Measurements from ENCODE around the gene NECAP2.
"Not testable (repeated sequence)": the region's sequence is repeated elsewhere in the genome, so short reads cannot be mapped to it uniquely, and the experiment has no call there.

Gene NECAP2

DNA sequence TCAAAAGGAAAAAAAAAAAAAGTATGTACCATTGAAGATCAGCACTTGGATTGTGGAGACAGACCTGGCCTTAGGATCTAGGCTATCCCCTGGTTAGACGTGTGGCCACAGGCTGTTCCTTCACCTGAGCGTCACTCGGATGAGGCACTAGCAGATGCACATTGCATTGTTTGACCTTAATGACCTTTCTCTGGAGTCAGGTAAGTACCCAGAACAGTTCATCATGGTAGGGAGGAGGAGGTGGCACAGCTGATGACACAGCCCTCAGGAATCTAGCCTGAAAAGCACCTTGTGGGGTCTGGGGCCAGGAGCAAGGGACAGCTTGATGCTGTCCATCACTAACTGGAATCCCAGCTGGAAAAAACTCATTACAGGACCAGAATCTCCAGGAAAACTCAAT is 21.2 kb downstream of the NECAP2 start:
- no peak for DNase-seq

DNA sequence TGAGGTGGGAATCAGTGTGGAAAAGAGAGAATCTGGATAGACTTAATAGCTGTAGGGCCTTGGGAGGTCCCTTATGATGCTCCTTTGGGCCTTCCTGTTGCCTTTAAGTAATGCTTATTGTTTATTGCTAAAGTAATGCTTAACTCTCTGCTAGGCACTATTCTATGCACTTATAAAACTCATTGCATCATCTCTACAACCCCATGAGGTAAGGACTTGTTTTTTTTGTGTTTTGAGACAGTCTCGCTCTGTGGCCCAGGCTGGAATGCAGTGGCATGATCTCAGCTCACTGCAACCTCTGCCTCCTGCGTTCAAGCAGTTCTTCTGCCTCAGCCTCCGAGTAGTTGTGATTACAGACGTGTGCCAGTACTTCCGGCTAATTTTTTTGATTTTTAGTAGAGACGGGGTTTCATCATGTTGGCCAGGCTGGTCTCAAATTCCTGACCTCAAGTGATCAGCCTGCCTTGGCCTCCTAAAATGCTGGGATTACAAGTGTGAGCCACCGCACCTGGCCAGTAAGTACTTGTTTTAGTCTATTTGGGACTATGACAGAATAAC is 22.3 kb downstream of the NECAP2 start:
- no peak for DNase-seq

DNA sequence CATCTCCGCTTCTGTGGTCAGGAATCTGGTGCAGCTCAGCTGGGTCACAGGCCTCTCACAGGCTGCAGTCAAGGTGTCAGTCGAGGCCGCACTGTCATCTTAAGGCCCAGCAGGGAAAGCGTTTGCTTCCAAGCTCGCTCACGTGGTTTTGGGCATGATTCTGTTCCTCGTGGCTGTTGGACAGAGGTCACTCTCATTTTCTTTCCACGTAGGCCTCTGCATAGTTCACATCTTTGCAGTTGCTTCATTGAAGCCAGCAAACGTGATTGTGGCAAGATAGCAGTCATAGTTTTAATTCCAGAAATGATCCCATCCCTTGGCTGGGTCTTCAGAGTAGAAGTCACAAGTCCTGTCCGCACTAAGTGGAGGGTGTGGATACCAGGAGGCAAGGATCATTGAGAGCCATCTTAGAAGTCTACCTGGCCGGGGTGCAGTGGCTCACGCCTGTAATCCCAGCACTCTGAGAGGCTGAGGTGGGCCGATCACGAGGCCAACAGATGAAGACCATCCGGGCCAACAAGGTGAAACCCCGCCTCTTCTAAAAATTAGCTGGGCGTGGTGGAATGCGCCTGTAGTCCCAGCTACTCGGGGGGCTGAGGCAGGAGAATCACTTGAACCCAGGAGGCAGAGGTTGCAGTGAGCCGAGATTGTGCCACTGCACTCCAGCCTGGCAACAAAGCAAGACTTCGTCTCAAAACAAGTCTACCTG is 24.5 kb downstream of the NECAP2 start:
- DNase-seq = no peak

DNA sequence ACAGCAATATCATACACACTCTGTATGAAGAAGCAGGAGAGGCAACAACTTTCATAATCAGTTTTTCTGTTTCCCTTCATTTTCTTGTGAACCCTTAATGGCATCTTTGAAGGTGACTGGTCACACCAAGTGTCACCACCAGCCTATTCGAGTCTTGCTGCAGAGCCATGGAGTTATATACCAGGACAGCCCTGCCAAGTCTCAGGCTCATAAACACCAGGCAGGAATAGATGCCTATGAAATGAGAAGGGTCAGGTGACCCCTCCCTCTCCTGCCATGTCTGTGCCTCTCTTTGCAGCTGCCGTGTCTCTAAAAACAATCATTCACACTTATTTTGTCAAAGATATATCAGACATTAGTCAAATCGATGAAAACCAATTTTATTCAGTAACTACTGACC is 28.0 kb downstream of the NECAP2 start:
- no peak for DNase-seq

DNA sequence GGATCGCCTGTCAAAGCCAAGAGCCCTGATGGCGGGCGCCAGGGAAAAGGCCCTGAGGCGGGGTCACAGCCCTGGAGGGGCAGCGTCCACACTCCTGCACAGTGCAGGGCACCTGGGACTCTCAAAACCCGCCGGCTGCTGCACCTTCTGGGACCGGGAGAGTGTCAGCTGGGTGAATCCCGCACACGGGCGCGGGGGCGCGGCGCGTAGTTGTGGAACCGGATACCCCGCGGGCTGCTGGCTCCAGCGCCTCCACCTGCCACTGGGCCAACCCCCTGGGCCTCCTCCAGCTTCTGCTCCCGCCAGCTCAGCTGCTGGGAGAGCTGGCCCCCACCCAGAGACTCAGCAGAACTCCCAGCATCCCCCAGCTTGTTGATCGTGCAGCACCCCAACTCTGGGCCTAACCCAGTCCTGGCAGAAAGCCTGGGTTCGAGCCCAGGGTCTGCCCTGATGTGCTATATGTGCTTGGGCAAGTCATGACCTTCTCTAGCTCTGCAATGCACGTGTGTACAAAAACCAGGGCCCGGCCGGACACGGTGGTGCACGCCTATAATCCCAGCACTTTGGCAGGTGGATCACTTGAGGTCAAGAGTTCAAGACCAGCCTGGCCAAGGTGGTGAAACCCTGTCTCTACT is 33.8 kb downstream of the NECAP2 start:
- no peak for DNase-seq

DNA sequence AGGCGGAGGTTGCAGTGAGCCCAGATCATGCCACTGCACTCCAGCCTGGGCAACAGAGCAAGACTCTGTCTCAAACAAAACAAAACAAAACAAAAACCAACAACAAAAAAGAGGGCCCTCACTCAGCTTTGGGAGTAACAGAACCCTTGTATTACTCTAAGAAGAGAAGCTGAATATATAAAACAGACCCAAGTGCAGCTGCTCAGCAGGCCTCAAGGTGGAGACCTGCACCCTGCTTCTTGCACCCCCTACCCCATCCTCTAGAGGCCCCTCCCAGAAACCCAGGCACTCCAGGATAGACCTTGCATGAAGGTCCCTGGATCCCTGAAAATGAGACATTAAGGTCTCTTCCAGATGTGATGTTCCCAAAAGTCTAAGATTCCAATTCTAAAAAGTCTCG is 34.4 kb downstream of the NECAP2 start:
- not testable (repeated sequence) for DNase-seq

DNA sequence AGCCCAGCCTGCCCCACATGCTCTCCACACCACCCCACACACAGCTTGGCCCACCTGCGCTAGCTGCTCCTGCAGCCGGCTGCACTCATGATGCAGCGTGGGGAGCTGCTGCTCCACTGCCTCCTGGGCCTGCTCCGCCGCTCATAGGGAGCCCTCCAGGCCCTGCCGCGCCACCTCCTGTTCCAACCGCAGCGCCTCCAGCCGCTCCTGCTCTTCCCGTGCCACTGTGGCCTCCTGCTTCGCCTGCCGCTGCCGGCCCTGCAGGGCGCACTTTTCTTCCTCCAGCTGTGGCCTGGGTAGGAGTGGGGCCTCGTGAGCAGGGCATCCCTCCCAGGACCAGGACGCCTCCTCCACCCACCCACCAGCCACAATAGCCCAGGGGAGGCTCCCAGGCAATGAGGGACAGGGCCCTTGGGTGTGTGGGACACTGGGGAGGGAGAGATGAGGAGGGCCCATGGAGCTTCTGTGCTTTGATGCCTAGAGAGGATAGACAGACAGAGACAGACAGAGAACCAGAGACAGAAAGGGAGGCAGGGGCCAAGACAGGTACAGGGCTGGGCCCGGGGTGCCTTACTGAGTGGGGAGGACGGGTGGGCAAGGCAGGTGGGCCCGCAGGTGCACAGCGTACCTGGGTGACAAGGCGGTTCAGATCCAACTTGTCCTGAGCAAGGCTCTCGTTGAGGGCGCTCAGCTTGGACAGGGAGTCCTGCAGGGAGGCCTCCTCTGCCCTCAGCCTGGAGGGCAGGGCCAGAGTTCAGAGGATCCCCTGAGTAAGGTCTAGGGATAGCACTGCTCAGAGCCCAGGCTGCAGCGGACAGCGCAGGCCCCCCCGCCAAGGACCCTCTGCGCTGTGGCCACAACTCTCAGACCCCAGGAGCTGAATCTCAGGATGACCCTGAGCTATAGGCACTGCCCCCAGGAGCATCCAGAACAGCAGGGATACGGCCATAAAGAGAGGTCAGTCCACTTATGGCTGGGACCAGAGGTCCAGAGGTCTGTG is 35.5 kb downstream of the NECAP2 start:
- not testable (repeated sequence) for DNase-seq

DNA sequence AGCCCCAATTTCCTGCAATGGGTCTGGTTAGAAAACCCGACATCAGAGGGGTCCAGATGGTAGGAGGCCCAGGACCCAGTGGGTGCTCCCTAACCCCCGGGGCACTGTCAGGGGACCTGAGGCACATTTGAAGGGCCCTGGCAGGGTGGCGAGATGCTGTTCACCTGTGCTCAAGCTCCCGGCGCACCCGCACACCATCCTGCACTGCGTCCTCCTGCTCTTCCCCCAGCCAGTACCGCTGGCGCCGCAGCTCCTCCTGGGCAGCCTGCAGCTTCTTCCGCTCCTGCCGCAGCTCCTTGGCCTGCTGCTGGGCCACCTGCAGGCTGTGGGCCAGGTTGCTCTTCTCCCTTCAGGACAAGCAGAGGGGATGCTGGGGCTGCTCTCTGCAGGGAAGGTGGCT is 37.6 kb downstream of the NECAP2 start:
- DNase-seq = no peak

DNA sequence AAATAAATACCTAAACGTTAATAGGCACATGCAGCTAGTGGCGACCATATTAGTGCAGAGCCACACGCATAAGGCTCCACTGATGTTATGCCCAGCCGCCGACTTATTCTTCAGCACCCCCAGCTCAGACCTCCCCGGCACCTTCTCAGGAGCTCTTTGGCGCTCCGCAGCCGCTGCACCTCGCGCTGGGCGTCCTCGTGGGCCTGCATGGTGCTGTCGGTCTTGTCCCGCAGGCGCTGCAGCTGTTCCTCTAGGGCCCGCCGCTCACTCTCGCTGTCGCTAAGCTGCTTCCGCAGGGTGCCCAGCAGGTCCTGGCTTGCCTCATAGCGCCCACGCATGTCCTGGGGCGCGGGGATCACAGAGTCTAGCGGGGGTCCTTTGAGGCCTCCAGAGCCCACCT is 42.6 kb downstream of the NECAP2 start:
- not testable (repeated sequence) for DNase-seq

DNA sequence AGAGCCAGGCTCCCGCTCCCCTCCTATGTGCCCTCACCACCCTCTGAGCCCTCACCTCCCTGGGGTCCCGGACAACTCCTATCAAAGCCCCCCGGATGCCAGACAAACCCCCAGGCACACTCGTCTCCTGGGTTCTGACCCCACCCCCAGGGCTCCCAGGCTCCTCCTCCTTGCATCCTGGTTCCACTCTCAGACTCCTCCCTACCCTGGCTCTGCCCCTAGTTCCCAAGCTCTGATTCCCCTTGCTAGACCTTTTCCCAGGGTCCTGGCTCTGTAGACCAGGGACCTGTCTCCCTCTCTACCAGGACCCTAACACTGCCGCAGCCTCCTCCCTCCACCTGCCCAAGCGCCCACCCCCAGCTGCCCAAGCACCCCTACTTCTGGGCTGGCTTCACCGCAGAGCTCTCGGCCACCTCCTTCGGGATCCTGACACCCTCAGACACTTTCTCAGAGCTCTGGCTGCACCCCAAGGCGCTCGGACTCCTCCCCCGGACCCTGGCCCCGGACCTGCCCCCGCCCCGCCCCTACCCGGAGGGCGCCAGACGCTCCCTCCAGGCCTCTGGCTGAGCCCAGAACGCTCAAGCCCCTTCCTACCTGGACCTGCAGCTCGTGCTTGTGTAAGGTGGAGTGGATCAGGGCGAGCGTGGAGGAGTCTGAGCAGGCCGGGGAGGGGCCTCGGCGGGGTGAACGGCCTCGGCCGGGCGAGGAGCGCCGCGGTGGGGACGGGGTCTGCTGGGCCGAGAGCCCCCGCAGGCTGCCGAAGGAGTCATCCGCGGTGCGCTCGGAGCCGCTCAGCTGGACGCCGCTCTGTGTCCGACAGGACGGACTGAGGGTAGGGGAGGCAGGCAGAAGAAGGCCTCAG is 43.3 kb downstream of the NECAP2 start:
- not testable (repeated sequence) for DNase-seq

DNA sequence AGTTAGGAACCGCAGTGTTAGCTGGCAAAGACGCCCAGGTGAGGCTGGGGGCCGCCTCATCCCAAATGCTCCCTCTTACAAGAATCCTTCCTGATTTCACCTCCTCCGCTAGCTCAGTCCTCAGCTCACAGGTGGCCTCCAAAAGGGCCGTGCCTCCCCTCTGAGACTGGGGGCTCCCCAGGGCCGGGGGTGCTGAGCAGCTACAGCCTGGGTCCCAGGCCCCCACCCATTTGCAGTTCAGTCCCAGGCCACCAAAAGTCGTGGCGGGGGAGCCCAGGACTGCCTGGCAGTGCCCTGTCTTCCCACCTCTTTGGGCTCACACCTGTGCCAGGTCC is 43.9 kb downstream of the NECAP2 start:
- no peak for DNase-seq

DNA sequence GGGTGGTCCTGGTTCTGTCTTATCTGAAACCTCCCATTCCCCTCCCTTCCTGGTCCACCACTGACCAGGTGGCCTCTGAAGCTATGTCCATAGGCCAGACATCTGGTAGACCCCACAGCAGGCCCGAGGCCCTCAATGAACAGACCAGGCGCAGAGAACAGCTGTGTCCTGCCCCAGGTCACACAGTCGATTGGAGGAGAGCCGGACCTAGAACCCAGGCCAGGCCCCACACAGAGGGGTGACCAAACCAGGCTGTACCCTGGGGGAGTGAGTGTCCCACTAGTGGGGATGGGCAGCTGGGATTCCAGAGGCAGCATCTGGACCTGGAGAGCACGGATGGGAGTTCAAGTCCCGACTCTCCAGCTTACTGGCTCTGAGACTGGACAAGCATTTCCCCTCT is 44.4 kb downstream of the NECAP2 start:
- DNase-seq = no peak

DNA sequence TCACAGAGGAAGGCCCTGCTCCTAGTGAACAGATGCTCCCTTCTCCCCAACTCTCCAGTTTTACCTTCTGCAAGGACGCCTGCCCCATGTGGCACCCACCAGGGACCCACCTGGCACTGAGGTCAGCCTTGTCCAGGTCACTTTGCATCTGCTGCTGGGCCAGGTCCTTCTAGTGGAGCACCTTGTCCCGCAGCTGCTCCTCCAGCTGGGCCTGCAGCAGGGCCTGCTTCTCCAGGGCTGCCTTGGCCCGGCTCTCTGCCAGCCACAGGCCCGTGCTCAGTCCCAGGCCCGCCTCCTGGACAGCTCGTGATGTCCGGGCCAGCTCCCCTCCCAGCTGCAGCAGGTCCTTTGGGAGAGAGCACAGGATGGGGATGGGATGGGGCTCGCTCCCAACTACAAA is 45.8 kb downstream of the NECAP2 start:
- DNase-seq = not testable (repeated sequence)

DNA sequence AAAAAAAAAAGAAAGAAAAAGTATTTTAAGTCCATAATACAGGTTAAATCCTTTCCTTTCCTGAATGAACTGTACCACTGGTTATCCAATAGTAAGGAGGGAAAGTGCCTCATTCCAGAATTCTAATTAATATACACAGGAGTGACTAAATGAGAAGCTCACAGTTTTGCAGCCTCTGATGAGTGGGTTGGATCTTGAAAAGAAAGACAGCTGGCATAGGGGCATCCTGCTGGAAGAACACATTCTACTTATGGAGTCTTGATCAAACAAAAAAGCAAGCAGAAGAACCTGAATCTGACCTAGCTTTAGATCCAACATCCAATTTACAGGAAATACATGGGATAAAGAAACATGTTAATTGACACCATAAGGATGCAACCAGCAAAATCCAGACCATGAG is 46.5 kb downstream of the NECAP2 start:
- DNase-seq = not testable (repeated sequence)

DNA sequence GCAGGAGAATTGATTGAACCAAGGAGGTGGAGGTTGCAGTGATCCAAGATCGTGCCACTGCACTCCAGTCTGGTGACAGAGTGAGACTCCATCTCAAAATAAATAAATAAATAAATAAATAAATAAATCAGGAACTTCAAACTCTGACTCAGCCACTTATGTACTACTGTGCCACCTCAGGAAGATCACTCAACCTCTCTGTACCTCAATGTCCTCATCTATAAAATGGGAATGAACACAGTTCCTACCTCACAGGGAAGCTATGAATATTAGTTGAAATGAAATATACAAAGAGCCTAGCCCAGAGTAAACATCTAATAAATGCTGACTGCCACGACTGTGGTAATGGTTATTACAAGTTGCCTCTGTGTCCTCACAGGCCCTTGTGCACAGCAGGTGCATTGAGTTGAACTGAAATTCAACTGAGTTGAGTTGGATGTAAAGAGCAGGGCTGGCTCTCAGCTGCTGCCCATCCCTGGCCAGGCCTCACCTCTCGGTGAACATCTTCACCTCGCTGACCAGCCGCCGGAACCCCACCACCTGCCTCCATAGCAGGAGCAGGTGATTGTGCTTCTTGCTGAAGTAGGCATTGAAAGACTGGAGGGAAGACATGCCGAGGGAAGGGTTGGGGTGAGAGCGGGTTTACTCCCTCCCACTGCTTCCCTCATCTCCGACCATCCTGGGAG is 48.8 kb downstream of the NECAP2 start:
- not testable (repeated sequence) for DNase-seq

DNA sequence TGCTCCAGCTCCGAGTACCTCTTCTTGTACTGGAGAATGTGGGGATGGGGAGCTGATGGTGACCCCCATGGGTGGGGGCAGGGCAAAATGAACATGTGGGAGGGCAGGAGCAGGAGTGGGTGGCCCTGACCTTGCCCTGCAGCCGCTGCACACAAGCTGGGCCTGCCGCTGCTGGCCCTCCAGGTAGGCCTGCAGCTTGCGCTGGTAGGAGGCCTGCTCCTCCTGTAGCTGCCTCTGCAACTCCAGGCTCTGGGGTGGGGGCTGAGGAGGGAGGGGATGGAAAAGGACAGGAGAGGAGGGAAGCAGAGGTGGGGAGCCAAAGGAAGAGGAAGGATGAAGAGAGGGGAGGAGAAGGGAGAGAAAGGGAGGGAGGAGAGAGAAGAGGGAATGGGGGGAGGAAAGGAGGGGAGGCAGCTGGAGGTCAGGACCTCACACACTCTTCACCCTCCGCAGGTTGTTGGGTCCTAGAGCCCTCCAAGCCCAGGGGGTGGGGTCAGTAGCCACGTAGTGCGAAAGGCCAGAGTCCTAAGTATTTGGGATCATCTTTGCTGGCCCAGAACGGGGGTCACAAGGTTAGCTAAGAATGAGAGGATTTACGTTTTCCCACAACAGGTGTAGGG is 50.6 kb downstream of the NECAP2 start:
- no peak for DNase-seq

DNA sequence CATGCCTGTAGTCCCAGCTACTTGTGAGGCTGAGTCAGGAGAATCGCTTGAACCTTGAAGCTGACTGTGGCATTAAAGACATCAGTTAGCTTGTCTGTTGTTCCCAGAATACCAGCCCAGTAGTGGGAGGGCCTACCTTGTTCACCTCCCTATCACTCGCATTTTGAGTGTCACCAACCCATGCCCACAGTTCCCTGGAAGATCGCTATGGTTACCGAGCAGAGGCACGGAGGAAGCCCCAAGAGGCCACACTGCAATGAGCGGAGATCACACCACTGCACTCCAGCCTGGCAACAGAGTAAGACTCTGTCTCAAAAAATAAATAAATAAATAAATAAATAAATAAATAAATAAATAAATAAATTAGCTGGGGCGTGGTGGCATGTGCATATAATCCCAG is 52.4 kb downstream of the NECAP2 start:
- not testable (repeated sequence) for DNase-seq

DNA sequence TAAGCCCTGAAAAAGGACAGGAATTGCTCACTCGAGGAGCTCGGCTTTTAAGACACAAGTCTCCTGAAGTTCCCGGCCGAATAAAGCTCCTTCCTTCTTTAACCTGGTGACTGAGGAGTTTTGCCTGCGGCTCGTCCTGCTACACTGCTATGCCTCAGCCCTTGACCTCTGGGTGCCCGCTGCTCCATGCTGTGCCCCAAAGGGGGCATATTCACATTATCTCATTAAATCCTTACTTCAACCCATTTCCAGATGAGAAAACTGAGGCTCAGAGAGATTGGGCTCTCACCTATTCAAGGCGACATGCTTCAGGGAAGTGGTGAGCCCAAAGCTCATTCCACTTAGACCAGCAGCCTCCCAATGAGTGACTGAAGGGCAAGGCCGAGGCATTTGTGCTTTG is 53.2 kb downstream of the NECAP2 start:
- DNase-seq = not testable (repeated sequence)

DNA sequence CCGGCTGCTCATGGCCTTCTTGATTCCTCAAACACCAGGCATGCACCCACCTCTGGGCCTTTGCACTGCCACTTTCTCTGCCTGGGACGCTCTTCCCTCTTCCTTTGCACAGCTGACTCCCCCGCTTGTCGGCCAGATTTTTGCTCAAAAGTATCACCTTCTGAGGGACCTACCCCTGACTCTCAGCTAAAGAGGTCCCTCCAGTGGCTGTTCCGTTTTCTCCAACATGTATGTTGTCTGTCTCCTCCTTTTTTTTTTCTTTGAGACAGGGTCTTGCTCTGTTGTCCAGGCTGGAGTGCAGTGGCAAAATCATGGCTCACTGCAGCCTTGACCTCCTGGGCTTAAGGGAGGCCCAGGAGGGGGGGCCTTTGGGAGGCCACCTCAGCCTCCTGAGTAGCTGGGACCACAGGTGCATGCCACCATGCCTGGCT is 57.0 kb downstream of the NECAP2 start:
- DNase-seq = not testable (repeated sequence)

DNA sequence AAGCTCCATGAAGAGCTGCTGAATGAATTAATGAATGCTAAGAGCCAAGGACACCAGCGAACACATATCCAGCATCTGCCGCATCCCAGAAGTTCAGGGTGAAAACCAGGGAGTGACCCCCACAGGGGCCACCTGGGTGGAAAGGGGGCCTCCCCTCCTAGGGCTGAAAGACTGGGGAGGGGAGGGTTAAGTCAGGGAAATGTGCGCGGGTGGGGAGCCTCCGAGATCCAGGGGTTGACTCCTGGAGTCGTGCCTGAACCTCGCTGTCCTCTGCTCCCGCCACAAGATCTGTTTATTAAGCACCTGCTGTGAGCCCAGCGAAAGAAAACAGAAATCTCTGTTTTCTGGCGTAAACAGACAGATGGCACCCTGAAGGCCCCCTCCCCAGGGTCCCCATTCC is 57.5 kb downstream of the NECAP2 start:
- DNase-seq = not testable (repeated sequence)

Data from suppressor macrophage treated with lipopolysaccharide for 1 hour (primary cell).